GM21447 (cell line): ENCODE results near the gene DHODH.
"Not testable (repeated sequence)": the region's sequence is repeated elsewhere in the genome, so short reads cannot be mapped to it uniquely, and the experiment has no call there.

Source experiments
- ATAC-seq: cut with Tn5 transposase; IDR thresholded peaks from one replicate; pipeline ENCODE4 v1.9.1; 2021; ENCODE audit not compliant: unreplicated experiment

Gene DHODH

DNA sequence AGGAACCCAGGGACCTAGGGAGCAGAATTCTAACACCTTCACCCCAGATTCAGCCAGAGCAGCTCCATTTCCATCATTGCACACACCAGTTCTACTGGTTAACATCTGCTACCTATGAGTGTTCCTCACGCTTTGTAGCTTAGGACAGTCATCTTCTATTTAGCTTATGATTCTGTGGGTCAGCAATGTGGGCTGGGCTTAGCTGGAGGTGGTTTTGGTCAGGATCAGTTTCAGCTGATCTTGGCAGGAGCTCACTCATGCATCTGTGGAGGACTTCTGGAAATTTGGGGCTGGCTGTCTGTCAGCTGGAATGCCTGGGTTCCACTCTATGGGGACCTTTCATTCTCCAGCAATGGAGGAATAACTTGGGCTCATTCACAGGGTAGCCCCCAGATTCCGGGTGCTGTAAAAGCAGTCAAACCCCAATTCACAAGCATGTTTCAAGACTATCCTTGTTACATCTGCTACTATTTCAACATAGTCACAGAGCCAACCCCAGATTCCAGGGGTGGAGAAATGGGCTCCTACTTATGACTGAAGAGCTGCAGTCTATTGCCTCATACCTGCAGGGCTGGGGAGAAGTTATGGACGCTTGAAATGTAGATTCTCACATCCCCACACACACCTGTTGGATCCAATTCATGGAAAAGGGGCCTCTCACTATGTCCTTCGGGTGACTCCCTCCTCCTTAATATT, 42.4 kb downstream of the DHODH start:
- ATAC-seq, result no peak

GRCh38 chr16:72051818-72052217, 43.3 kb downstream of the DHODH start:
- no peak for ATAC-seq

DNA sequence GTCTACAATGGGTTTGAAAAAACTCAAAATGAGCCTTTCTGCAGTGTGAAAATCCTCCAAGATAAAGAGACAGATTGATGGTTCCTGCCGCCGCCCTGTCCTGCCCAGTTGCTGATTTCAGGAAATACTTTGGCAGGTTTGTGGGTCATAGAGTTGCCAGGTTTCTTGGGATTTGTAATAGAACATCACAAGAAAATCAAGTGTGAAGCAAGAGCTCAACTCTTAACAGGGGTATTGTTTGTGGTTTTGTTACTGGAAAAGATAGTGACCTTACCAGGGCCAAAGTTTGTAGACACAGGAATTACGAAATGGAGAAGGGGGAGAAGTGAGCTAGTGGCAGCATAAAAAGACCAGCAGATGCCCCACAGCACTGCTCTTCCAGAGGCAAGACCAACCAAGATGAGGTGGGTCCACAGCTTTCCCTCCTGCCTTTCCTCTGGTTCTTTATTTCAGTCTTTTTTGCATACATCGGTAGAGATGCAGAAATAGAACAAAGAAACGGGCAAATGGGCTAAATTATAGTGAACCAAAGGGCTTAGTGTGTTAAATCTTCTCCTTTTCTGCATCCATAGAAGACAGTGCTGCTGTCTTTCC, 45.8 kb downstream of the DHODH start, which contains the start of gene HP:
HP (plus strand) TSS at position 252 of the 594 bp plus-strand sequence; CDS start at position 400, 148 bp downstream.
- not testable (repeated sequence) for ATAC-seq

DNA sequence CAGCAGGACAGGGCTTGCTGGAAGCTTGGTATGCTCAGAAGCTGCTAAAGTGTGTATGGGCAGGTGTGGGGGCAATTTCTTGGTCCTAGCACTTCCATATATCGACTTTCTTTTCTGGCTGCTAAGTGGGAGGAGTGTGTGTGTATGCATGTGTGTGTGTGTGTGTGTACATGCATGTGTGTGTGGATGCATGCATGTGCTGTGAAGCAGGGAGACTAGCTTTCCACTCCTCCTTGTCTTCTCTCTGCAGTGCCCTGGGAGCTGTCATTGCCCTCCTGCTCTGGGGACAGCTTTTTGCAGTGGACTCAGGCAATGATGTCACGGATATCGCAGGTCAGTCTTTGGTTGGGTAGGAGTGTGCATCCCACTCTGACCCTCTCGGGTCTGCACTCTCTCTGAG, 47.4 kb downstream of the DHODH start:
- no peak for ATAC-seq

GRCh38 chr16:72057313-72057712, 48.8 kb downstream of the DHODH start:
- not testable (repeated sequence) for ATAC-seq

DNA sequence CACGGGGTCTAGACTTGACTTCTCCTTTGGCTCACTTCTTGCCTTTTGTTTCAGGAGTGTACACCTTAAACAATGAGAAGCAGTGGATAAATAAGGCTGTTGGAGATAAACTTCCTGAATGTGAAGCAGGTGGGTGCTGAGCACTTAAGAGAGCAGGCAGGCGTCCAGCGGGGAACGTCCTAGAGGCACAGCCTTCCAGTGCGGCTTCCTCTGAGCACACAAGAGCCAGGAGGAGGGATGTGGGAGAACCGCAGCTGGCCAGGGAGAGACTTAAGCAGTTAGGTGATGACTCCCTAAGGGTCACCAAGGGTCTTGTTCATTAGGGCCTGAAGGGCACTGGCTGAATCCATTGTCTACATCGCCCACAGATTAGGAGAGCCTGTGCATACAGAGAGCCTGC, 50.5 kb downstream of the DHODH start:
- ATAC-seq, result not testable (repeated sequence)

DNA sequence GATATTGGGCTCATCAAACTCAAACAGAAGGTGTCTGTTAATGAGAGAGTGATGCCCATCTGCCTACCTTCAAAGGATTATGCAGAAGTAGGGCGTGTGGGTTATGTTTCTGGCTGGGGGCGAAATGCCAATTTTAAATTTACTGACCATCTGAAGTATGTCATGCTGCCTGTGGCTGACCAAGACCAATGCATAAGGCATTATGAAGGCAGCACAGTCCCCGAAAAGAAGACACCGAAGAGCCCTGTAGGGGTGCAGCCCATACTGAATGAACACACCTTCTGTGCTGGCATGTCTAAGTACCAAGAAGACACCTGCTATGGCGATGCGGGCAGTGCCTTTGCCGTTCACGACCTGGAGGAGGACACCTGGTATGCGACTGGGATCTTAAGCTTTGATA, 51.9 kb downstream of the DHODH start:
- ATAC-seq, result no peak

DNA sequence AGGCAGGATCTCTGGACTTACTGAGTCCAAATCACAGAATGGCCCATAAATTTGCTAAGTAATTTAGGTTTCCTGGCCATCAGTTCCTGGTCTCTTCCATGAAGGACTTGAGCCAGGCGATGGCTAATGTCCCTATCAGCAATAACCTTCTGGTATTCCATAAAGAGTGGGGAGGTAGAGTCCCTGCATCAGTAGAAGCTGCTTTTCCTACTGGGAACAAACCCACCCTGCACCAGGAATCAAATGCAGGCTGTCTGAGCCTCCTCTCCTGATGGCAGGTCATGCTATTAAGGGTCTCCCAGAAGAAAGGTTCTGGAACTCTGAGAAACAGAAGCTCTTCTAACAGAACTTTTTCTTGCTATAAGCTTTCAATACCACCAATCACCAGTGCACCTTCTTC, 53.0 kb downstream of the DHODH start:
- ATAC-seq, result no peak

GRCh38 chr16:72064361-72064894, 55.9 kb downstream of the DHODH start:
- no peak for ATAC-seq

DNA sequence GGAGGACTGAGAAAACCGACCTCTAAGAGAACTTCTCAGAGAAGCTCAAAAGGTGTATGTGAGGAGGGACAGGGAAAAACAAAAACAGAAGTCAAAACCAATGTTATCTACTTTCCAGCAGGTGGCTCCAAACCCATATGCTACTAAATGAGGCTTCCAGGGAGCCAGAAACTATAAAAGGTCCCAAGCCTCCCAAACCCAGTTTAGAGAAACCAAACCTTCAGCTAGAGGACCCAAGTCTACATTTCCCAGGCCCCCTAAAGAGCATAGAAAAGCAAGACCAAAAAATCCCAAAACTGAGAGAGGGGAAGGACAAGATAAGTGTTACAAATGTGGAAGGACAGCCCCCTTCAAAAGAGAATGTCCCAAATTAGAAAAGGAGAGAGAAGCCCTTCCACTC, 58.2 kb downstream of the DHODH start:
- ATAC-seq, result no peak

- ATAC-seq, result no peak
These were observed 60.4 kb downstream of the DHODH start for GRCh38 chr16:72068930-72069329.

GRCh38 chr16:72072514-72073342, 64.2 kb downstream of the DHODH start:
- ATAC-seq, result no peak

DNA sequence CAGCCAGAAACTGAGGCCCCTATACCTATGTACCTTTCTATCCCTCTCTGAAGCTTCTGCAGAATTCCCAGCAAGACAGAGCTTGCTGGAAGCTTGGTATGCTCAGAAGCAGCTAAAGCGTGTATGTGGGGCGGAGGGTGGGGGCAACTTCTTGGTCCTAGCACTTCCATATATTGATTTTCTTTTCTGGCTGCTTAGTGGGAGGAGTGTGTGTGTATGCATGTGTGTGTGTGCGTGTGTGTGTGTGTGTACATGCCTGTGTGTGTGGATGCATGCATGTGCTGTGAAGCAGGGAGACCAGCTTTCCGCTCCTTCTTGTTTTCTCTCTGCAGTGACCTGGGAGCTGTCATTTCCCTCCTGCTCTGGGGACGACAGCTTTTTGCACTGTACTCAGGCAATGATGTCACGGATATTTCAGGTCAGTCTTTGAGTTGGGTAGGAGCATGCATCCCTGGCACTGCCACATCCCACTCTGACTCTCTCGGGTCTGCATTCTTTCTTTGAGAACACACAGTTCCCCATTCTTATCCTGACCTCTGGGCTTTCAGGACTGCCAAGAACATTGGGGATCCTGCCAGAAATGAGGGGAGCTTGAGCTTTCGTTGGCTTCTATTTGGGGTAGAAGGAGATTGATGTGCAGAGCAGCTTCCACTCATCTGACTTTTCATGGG, 65.2 kb downstream of the DHODH start:
- no peak for ATAC-seq

DNA sequence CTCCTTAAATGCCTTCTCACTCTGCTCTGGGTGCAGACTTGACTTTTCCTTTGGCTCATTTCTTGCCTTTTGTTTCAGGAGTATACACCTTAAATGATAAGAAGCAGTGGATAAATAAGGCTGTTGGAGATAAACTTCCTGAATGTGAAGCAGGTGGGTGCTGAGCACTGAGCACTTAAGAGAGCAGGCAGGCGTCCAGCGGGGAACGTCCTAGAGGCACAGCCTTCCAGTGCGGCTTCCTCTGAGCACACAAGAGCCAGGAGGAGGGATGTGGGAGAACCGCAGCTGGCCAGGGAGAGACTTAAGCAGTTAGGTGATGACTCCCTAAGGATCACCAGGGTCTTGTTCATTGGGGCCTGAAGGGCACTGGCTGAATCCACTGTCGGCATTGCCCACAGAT, 66.5 kb downstream of the DHODH start:
- ATAC-seq, result not testable (repeated sequence)
